GM19467 (cell line): ENCODE measurements around the gene TMEM86B.
"Not testable (repeated sequence)": the region's sequence is repeated elsewhere in the genome, so short reads cannot be mapped to it uniquely, and the experiment has no call there.

Source experiments
- ATAC-seq: cut with Tn5 transposase; IDR thresholded peaks from one replicate; pipeline ENCODE4 v1.9.1; 2021; ENCODE audit warnings: mild to moderate bottlenecking, moderate library complexity; ENCODE audit not compliant: unreplicated experiment

TMEM86B gene

DNA sequence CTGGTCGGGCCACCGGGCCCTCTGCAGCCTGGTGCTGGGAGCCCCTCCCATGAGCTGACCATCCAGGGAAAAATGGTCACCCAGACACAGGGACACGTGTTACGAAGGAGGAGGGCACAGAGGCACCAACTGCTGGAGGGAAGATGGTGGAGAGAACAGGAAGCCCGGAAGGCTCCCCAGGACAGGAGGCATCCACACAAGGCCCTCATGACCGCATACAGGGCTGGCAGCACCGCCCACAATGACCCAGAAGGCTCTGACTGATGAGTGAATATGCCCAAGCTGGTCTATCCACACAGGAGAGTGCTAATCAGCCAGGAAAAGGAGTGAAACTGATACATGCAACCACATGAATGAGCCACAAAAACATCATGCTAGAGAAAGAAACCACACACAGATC is 14.0 kb upstream of the TMEM86B start:
- ATAC-seq: no peak

DNA sequence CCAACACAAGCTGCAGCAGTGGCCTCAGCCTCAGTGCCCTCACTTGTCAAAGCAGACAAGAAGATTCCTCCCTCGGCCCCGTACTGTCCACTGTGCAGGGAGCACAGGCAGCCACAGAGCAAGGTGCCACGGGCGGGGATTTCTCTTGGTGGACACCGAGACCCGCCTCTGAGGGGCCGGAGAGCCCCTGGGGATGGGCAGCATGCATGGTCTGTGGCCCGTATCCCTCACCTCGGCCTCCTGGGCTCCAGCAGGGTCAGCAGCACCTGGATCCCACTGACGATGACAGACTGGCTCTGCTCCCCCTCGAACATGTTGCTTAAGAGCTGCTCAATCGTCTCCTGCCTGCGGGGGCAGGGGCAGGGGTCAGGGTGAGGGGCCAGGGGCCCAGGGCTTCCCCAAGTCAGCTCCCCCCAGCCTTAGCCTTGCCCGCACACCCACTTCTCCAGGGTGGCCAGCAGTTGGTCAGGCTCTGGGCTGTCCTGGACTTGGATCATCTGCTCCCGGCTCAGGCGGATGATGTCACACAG is 13.4 kb upstream of the TMEM86B start:
- ATAC-seq: no peak

DNA sequence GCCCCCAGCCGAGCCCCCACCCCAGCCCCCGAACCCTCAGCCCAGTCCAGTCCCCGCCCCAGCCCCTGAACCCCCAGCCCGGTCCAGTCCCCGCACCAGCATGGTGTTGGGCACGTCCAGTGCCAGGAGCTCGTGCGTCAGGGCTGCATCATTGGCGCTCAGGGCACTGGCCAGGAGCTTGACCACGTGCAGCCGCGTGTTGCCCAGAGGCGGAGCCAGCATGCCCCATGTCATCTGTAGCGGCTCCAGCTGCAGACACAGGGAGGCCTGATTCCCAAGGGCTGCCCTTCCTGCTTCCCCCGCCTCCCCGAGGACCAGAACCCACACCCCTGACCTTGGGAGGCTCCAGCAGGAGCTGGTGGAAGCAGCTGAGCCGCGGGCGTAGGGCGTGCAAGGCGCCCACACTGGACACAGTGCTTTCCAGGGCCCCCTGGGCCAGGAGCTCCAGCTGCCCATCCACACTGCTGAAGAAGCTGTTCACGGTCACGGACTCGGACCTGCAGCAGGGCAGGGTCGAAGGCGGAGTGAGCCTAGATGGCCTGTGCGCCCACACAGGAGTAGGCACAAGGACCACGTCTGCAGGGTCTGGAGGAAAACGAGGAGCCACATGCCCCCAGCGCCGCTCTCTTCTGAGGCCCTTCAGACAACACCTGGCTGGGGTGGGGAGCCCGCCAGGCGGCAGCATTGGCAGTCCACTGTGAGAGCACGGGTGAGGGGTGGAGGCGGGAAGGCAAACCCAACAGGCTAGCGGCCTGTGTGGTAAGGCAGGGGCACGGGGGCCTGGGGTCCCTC is 12.8 kb upstream of the TMEM86B start:
- no peak for ATAC-seq

DNA sequence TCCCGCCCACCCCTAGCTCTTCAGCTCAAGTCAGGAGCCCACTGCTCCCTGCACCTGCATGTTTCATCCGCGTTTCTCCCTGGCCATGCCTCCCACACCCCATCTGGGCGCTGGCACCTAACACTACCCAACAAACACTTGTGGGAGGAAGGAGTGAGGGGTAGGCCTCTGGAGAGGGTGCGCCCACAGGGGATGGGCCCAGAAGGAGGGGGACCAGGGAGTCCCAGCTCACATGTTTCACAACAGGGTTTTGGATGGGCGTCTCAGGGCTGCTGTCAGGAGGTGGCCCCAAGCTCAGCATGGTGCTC is 12.1 kb upstream of the TMEM86B start:
- no peak for ATAC-seq

DNA sequence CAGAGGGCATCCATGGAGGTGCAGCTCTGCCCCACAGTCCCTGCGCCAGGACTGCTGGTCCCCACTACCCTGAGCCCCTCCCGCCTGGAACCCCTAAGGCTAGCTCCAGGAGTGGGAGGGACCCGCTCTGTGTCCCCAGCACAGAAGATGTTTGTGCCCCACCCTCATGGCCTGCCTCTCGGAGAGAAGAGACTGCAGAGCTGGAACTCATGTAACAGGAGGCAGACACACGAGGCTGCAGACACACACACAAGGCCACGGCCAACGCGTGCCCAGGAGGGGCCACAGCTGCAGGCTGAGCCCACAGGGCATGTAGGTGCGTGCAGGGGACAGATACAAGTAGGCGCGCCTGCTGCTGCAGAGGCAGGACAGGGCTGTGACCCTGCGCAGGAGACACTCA is 10.4 kb upstream of the TMEM86B start:
- ATAC-seq: no peak

DNA sequence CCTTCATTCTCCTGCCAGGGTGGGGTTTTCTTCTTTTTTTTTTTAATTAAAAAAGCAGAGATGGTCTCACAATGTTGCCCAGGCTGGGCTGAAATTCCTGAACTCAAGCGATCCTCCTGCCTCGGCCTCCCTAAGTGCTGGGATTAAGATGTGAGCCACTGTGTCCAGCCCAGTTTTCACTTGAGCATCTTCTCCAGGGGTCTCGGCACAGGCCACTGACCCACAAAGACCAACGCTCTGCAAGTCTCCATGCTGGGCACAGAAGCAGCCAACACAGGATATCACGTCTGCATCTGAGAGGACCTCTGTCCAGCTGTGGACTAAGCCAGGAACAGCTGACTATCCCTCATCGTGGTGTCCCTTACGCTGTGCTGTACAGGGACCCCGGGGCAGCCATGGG is 9.5 kb upstream of the TMEM86B start:
- no peak for ATAC-seq

DNA sequence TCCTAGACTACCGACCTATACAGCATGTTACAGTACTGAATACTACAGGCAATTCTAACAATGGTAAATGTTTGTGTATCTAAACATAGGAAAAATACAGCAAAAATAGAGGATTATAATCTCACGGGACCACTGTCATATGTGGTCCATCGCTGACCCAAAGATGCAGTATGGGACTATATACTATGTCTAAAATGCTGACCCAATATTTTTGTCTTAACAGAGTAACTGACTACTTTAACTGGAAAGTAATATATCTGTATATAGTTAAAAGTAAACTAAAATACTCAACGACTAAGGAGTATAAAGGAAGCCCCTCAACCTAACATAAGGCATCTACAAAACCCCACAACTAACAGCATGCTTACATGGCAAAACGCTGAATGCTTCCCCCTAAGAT is 4.4 kb upstream of the TMEM86B start:
- no peak for ATAC-seq

DNA sequence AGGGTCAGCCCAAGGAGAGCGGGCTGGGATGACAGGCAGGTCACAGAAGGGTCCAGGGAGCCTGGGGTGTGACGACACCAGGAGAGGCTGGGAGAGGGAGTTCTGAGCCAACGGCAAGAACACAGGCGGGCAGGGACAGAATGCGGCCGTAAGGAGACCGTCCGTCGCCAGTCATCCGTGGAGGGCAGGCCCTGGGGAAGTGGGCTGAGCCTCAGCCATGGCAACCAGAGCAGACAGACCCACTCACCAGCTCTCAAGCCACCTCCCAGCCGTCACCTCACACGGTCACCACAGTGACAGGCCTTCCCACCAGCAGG is 3.7 kb upstream of the TMEM86B start:
- no peak for ATAC-seq

DNA sequence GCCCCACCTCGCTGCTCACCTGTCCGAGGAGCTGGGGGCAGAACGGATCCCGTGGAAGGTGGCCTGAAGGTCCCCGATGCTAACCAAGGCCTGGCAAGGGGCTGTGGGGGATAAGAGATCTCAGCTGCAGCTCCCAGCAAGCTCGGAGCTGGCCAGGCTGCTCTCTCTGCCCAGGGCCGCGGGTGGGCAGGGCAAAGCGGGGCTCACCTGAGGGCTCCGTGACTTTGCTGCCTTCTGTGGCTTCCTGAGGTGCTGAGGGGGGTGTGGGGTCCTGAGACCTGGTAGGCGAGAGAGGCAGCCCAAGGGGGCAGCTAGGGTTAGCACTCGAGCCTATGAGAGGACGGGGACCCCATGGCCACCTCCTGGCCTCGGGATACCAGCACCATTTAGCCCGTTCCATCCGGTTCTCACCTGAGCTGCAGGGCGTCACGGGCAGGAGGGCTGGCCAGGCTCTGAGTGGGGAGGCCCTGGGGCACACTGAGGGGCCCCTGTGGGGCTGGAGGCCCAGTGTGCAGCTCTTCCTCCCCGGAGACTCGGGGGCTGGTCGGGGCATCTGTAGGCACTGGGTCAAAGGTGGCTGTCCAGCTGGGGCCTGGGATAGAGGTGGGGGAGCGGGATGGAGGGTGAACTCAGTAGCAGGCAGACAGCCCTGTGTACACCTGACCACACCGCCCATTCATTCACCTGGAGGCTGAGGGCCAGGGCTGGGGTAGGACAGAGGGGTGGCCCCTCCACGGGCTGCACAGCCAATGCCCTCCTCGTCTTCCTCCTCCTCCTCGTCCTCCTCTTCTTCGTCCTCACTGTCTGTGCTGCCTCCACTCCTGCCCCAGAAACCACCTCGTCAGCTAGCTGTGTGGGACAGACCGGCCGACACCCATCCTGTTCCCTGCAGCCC is 3.1 kb upstream of the TMEM86B start:
- ATAC-seq: no peak

DNA sequence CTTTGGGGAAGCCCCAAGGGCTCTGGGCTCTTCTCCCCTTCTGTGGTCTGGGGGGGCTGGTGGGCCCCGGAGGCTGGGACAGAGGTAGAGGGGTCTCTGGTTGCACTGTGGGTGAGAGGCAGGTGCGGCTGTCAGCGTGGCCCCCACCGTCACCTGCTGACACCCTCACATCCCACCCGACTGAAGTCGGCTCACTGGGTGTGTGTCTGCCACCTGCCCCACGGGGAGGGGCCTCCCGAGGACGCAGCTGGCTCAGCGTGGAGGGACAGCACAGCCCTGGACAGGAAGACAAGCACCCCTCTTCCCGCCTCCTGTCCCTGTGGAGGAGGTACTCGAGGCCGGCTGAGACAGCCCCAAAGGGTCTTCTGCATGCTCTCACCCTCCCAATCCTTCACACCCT is 2.2 kb upstream of the TMEM86B start:
- no peak for ATAC-seq

DNA sequence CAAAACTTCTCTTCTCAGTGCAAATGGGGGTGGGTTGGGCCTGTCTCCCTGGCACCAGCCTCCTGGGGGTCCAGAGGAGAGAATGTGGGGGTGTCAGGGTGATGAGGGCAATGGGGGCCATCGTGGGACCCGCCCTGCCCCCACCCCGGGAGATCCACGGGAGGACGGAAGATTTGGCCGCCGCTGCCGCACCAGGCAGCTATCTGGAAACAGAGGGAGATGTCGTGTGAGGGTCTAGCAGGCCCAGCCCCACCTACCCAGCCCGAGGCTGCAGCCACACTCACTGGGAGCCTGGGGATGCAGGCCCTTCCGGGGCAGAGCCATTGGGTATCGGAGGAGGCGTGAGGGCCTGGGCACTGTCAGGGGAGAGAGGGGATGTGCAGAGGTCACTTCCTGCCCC is 1.8 kb upstream of the TMEM86B start:
- ATAC-seq: no peak

DNA sequence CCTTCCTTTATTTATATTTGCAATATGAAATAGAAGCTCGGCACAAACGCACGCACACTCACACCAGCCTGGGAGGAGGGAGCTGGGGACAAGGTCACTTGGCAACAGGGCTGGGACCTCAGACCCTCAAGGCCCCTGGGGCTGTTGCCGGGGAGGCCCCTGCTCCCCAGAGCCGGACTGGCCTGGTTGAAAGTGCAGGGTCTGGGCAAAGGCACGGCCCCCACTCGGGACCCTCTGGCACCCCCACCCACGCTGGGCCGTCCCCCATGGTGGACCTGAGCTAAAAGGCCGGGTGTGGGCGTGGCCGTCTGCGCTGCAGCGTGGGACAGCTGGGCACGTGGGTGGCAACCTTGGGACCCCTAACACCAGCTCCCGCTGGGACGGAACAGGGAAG is 1.2 kb upstream of the TMEM86B start:
- no peak for ATAC-seq

DNA sequence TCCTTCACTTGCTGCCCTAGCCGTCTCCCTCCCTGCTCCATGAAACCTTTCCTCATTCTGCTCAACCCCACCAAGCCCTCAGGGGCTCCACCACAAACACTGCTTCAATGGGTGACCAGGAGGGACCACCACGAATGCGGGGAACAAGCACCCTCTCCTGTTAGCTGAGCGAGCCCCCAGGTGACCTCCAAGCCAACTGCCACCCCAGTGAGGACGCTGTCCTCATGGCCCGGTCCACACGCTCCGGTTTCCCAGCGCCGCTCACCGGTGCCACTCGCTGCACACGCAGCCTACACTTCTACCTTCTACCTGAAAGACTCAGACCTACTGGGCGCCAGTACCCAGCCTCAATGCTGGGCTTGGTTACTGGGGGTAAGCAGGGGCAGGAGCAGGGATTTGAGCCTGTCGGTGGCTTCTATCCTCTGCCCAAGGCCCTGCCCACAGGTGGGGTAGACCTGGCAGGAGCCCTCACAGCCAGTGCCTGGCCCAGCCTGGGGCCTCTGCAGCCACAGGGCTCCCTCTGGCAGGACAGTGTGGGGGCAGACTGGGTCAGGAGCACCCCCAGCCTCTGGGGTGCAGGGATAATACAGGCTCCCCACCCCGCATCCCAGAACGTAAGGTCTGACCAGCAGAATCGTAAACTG is 704 bp upstream of the TMEM86B start:
- ATAC-seq: no peak

DNA sequence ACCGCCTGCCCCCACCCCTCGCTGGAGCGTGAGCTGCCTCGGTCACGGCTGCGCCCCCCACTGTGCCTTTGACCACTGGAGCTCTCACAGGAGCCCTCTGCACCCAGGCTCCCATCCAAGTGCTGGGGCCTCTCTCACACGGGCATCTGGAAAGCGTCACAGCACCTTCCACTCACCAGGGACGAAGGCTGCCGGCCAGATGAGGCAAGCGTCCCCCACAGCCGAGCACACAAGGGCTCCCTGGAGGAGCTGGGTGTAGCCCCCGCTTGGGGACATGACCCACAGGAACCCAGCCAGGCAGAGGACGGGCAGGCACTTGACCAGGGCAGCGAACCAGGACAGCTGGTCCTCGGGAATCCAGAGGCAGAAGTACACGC is 560 bp downstream of the TMEM86B start:
- ATAC-seq: no peak

DNA sequence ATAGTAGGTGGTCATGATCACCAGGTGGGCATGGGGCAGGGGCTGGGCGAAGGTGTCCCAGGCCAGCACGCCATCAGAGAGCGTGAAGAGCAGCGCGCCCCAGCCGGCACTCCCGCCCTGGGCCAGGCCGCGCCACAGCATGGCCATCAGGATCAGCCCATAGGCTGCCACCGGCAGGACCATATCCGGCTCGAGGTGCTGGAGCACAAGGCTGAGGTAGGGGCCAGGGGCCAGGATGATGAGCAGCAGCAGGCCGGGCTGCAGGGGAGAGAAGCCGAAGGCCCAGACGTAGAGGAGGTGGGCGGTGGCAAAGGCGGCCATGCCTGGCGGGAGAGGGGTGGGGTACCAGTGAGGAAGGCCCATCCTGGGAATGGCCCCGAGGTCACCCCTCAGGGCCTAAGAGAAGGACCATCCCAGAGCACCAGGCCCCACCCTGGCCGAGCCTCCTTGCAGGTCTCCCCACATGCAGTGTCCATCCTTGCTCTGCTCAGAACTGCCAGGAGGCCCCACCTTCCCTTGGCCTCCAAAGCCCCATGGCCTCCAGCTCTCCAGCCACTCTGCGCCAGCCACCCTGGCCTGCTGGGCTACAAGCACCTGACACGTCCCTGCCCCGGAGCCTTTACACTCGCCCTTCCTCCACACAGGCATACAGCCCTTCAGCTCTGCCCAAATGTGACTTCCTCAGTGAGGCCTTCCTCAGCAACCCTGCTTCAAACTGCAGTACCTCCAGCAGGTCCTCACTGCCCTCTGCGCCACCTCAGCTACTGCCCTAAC is 1.1 kb downstream of the TMEM86B start:
- ATAC-seq: no peak

DNA sequence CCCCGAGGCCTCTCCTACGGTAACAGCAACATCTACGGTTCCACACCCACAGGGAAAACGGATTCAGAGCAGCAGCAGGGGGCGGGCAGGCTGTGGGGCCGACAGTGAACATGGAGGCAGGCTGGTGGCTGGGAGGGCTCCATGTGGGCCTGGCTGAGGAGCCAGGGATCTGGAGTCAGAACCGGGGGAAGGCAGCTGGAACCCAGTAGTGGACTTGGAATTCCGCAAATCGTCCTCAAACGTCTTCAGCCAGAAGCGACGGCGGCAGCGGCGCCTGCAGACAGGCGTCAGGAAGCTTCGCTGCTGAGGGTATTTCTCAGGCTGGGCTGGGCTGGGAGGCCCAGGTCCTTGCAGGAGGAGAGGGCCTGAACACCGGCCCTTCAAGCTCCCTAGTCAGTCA is 1.8 kb downstream of the TMEM86B start:
- ATAC-seq: no peak

DNA sequence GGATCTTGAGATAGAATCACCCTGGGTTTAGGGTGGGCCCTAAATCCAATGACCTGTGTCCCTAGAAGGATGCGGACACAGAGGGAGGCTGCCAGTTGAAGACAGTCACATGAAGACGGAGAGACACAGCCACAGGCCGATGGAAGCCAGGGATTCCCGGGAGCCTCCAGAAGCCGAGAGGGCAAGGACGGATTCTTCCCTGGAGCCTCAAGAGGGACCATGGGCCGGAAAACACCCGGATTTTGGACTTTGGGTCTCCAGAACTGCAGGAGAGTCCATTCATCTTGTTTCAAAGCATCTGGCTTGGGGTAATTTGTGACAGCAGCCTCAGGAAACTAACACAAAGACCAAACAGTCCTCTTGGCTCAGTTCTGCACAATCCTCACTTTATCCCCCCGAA is 2.3 kb downstream of the TMEM86B start:
- ATAC-seq: no peak

DNA sequence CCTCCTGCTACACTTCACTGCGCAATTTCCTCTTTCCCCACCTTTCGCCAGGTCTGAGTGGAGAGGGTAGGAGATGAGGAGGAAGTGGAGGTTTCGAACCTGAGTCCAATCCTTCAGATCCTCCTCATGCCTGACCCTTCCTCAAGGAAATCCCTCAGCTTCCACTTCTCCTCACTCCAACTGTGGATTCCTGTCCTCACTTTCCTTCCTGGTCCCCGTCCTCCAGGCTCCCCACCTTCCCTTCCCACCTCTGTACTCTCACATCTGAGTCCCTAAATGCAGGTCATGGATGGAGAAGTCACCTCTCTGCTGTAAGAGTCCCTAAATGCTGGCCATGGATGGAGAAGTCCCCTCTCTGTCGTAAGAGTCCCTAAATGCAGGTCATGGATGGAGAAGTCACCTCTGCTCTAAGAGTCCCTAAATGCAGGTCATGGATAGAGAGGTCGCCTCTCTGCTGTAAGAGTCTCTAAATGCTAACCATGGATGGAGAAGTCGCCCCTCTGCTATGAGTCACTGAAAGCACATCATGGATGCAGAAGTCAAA is 3.1 kb downstream of the TMEM86B start:
- ATAC-seq: no peak

DNA sequence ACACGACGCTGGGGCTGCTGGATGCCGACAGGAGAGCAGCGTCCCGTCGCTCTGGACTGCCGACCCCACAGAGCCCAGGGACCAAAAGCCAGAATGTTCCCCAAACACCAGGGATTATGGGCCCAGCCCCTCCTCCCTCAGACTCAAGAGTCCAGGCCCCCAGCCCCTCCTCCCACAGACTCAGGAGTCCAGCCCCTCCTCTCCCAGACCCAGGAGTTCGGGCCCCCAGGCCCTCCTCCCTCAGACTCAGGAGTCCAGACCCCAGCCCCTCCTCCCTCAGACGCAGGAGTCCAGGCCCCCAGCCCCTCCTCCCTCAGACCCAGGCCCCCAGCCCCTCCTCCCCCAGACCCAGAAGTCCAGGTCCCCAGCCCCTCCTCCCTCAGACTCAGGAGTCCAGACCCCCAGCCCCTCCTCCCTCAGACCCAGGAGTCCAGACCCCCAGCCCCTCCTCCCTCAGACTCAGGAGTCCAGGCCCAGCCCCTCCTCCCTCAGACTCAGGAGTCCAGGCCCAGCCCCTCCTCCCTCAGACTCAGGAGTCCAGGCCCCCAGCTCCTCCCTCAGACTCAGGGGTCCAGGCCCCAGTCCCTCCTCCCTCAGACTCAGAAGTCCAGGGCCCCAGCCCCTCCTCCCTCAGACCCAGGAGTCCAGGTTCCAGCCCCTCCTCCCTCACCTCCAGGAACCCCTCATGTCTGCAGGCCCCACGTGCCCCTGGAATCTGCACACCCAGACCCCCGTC is 3.7 kb downstream of the TMEM86B start:
- ATAC-seq: not testable (repeated sequence)

DNA sequence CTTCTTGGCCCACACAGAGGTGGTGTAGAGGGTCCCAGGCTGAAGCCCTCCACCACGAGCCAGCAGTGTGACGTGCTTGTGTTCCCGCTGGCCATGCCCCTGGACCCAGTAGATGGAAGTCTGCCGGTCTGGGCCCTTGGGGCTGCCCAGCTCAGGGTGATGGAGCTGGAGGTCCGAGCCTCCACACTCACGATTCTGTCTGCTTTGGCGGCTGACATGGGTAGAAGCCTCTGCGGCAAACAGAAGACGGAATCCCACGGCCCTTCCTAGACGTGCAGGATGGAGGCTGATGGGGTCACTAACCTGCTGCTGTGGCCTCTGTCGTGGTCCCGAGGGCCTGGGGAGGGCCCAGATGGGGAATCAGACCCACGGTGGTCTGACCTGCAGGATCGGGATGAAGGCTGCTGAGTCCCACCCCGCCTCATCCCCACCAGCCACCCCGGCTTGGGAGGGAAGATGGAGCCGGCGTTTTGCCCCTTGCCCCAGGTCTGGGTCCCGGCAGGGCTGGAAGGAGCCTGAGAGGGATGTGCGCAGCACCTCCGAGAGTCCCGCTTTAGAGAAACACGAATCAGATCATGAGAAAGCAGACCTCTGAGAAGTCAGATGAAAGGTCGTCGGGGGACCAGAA is 4.4 kb downstream of the TMEM86B start:
- no peak for ATAC-seq
